NCI-H146 (cell line): Measurements from ENCODE around the gene MPP2.
"Not testable (repeated sequence)": the region's sequence is repeated elsewhere in the genome, so short reads cannot be mapped to it uniquely, and the experiment has no call there.

Source experiments
- DNase-seq: peaks from one replicate; lab custom pipeline; 2025; lab: John Stamatoyannopoulos, UW

The MPP2 gene, protein sequence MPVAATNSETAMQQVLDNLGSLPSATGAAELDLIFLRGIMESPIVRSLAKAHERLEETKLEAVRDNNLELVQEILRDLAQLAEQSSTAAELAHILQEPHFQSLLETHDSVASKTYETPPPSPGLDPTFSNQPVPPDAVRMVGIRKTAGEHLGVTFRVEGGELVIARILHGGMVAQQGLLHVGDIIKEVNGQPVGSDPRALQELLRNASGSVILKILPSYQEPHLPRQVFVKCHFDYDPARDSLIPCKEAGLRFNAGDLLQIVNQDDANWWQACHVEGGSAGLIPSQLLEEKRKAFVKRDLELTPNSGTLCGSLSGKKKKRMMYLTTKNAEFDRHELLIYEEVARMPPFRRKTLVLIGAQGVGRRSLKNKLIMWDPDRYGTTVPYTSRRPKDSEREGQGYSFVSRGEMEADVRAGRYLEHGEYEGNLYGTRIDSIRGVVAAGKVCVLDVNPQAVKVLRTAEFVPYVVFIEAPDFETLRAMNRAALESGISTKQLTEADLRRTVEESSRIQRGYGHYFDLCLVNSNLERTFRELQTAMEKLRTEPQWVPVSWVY

GRCh38 chr17:43907425-43907981, at the start of gene MPP2:
MPP2 (minus strand) TSS chr17:43907536; CDS start chr17:43904460, 3,076 bp downstream.
- peak; percentile 55 for DNase-seq

DNA sequence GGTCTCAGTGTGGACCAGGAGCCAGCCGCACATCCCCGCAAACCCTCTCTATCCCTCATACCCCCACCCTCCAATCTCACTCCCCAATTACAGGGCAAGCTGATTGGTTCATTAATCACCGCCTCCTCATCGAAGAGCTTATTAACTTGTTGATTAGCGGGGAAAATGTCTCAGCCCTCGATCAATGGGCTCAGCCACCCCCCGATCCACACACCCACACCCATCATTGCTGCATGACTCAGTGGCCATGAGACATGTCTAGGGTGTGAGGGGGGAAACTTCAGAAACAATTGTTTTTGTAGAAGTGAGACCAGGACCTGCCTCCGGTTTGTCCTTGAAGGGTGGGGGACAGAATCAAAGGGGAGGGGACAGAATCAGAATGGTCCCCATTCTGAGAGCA, 48.9 kb upstream of the MPP2 start:
- DNase-seq: no peak

GRCh38 chr17:43953746-43954145, 46.4 kb upstream of the MPP2 start, which contains the start of gene PYY:
PYY (minus strand) TSS chr17:43953940; CDS start chr17:43953483, 457 bp downstream.
- DNase-seq: no peak

- DNase-seq: peak; percentile 35
Measured at GRCh38 chr17:43952724-43953666, 45.7 kb upstream of the MPP2 start.

DNA sequence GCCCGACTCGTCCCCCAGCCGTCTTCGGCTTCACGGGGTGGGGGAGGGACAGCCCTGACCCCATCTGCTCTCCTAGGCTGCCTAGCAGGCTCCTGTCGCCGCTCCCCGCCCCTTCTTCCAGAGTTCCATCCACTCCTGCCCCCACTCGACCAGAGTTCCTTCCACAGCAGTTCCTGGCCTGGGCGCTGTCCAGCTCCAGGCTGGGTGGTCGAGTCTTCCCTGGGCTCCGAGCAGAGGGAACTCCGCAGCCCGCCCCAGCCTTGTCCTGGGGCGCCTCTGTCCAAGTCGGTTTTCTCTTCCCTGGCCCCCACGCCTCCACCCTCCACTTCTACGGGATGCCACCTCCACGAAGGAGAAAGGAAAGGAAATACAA, 45.0 kb upstream of the MPP2 start:
- DNase-seq: no peak

DNA sequence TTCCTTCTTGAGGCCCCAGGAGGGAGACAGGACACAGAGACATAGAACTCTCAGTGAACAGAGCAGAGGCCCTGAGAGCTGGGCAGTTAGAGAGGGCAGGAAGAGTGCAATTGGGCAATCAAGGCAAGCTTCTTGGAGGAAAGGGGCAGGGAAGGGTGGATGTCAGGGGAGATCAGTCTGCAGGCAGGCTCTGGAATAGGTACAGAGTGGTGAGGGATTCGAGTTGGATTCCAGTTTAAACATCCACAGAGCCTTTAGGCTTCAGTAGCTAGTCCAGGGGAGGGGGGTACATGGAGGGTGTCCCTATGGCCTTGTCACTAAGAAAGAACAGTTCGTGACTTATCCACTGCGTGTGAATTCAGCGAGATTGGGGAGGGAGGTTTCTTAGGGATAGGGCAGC, 44.4 kb upstream of the MPP2 start:
- DNase-seq: no peak

GRCh38 chr17:43950554-43950953, 43.2 kb upstream of the MPP2 start:
- DNase-seq: no peak

GRCh38 chr17:43949781-43950180, 42.4 kb upstream of the MPP2 start:
- no peak for DNase-seq

GRCh38 chr17:43946781-43947180, 39.4 kb upstream of the MPP2 start:
- DNase-seq: no peak

- no peak for DNase-seq
Measured at GRCh38 chr17:43945074-43945829, 37.9 kb upstream of the MPP2 start.

DNA sequence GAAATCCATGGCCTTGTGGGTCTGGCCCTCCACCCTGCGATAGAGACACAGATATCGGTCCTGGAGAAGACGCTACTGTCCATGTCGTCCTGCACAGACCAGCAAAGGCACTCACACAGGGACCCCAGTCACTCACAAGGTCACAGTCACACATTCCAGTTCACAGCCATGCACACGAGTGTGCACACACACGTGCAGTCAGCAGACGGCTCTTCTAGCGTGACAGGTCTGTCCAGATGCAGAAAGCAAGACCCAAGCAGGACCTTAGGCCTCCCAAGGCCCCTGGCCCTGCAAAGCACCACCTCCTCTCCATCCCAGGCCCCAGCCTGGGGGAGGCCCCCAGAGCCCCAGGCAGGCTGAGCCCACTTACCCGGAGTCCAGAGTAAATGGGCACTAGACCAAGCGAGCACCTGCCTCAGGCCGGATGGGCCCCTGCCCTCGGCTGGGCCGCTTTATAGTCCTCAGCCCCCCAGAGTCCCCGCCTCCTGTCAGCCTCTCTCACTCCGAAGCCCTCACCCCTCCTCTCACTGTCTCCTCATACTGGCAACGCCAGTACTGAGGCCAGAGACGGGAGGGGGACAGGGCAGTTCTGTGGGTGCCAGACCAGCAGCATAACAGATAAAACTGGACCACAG, 34.8 kb upstream of the MPP2 start, which contains the start of gene PPY:
PPY (minus strand) TSS at position 426 of the 635 bp plus-strand sequence. CDS start 822 bp downstream, outside the sequence.
- DNase-seq: no peak

- DNase-seq: peak; percentile 21
Measured at GRCh38 chr17:43940630-43941029, 33.3 kb upstream of the MPP2 start.

DNA sequence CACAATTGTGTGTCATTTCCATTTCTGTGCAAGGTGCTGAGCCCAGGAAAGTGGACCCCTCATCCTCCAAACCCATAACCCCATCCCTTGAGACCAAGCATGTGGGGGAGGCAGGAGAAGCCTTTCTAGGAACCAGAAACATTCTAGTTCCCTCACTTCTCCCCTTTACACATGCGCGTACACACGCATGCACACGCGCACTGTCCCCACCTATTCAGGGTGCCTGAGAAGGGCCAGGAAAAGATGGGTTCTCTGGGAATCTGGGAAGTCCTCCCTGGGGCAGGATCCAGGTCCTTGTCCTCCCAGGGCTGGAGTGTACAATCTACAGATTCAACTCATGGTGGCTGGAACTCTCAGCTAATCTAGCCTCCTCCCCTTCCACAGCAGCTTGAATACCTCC, 32.5 kb upstream of the MPP2 start:
- DNase-seq: no peak

GRCh38 chr17:43939452-43939851, 32.1 kb upstream of the MPP2 start:
- DNase-seq: not testable (repeated sequence)

DNA sequence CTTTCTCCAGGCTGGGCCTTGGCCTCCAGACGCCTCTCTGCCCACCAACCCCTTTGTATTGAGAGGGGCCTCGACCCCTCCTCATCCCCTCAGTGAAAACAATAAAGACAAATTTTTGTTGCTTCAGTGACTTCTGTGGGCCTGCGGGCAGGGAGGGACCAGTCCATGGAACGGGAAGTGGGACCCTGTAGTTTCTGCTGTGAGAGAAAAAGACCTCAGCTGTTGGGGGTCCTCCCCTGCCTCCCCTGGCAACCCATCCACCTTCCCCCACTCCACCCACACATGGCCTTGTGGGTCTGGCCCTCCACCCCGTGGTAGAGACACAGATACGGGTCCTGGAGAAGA, 31.5 kb upstream of the MPP2 start:
- DNase-seq: no peak

DNA sequence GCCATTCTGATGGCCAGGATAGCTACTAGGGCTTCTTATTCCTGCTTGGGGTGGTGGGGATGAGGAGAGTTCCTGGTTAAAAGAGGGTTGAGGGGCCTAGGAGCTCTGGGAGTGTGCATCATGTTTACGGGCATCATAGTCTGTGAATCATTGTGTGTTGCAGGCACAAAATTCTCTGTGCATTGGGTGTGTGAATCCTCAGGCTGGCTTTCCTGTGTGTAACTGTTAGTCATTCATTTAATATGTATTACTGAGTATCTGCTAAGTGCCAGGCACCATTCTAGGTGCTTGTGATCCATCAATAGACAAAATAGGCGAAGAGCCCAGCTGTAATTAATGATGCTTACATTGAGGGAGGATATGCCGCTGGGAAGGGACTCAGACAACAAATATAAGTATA, 29.1 kb upstream of the MPP2 start:
- no peak for DNase-seq

- no peak for DNase-seq
Measured at GRCh38 chr17:43935926-43936261, 28.6 kb upstream of the MPP2 start.

GRCh38 chr17:43935204-43935925, 28.0 kb upstream of the MPP2 start:
- DNase-seq: no peak

DNA sequence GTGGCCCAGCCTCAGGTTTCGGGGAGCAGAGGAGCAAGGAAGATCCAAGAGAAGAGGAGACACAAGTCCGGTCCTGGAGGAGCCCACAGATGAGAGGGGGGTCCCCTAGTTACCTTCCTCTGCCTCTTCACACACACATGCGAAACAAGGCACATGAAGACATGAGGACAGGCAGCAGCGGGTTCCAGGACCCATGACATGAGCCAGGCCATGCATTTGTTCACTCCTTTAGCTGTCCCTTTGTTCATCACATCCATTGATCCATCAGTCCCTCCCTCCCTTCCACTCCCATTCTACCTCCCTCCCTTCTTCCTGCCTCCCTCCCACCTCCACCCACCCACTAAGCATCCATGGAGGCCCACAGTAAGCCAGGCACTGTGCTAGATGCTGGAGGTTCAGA, 25.6 kb upstream of the MPP2 start:
- no peak for DNase-seq

DNA sequence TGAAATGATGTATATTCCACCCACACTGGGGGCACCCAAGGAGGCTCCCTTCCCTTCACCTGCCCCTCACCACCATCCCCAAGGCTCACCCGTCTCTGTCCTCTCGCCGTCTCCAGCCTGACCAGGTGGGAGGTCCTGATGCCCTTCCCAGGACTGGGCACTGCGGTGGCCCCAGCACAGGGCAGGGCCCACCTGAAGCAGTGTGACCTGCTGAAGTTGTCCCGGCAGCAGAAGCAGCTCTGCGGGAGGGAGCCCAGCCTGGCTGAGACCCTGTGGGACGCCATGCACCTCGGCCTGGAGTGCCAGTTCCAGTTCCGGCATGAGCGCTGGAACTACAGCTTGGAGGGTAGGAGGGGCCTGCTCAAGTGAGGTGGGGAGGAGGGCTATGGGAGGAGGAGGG, 25.0 kb upstream of the MPP2 start:
- no peak for DNase-seq
